ENCODE results near the gene NR2F1. TPM values are rescaled to one million over a fixed set of nuclear protein-coding genes. Genes with fewer than 3 reads are reported as not detected.

The NR2F1 gene
- total RNA-seq, 1 experiment from 2014 or later, result 6.9 TPM

DNA sequence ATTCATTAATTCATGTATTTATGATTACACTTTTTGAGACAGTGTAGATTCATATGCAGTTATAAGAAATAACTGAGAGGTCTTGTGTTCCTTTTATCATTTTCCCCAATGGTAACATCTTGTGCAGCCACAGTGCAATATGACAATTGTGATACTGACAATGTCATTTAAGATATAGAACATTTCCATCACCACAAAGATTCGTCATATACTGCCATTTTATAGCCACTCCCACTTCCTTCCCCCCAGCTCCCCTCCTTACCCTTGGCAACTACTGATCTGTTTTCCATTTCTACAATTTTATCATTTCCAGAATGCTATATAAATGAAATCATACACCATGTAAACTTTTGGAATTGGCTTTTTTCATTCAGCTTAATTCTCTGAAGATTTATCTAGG lies 53.8 kb downstream of the NR2F1 start:
- DNase-seq (ENCODE audit: low spot score), result no peak

DNA sequence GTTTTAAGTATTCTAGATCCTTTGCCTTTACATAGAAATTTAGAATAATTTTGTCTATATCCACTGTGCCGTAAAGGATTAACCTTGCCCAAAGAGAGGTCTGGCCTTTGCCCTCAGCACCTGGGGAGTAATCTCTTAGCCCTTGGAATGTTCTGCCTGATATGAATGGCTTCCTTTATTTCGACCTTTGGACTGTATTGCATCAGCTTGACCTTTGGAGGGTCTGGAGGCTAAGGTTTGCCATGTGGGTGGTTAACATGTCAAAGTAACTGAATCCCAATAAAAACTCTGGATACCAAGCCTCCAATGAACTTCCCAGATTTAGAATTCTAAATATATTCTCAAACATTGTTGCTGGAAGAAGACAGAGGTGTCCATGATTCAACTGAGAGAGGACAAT lies 54.7 kb downstream of the NR2F1 start:
- DNase-seq (ENCODE audit: low spot score), result no peak

DNA sequence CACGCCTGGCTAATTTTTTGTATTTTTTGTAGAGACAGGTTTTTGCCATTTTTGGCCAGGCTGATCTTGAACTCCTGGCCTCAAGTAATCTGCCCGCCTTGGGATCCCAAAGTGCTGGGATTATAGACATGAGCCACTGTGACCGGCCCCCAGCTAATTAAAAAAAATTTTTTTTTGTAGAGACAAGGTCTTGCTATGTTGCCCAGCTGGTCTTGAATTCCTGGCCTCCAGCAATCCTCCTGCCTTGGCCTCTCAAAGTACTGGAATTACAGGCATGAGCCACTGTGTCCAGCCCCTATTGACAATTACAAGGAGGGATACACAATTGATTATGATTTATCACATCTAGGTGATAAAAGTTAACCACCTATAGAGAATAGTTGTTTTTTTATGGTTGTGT lies 59.5 kb downstream of the NR2F1 start:
- DNase-seq (ENCODE audit: low spot score), result no peak

Other genes with a start within 250 kb of the NR2F1 start
- 9.8 and 24.4 TPM in 2 replicates for gene NR2F1-AS1, start 2.0 kb upstream of the NR2F1 start, total RNA-seq (2014; rRNA removed; shearing (Covaris generic))
- gene POU5F2, start 158.4 kb downstream of the NR2F1 start, total RNA-seq (2014; rRNA removed; shearing (Covaris generic)), result 0.36 and 0.53 TPM in 2 replicates